HEK293T (cell line): ENCODE measurements around the gene FBXO10.

Experiments used
- ELF4 ChIP-seq: fragments of 450-650 bp; IDR thresholded peaks from 2 replicates; pipeline ENCODE4 v1.6.1; 2017; ENCODE audit warnings: antibody characterized with exemption
- FOXM1 ChIP-seq: fragments of 450-650 bp; IDR thresholded peaks from 2 replicates; pipeline ENCODE4 v1.6.1; 2017; ENCODE audit warnings: mild to moderate bottlenecking, borderline replicate concordance
- HDGF ChIP-seq: fragments of 450-650 bp; IDR thresholded peaks from 2 replicates; pipeline ENCODE4 v1.6.1; 2017; ENCODE audit warnings: antibody characterized with exemption, borderline replicate concordance
- LEF1 ChIP-seq: fragments of 450-650 bp; IDR thresholded peaks from 2 replicates; pipeline ENCODE4 v1.6.1; 2017; ENCODE audit warnings: mild to moderate bottlenecking, borderline replicate concordance
- PKNOX1 ChIP-seq: fragments of 450-650 bp; IDR thresholded peaks from 2 replicates; pipeline ENCODE4 v1.6.1; 2016
- SP1 ChIP-seq: fragments of 450-650 bp; IDR thresholded peaks from 2 replicates; pipeline ENCODE4 v1.6.1; 2017
- SUZ12 ChIP-seq: fragments of 450-650 bp; IDR thresholded peaks from 2 replicates; pipeline ENCODE4 v1.6.1; 2016; ENCODE audit warnings: mild to moderate bottlenecking

- TF ChIP-seq HDGF (no peak), LEF1 (no peak), ELF4 (no peak), FOXM1 (no peak), SP1 (no peak), PKNOX1 (no peak), SUZ12 (no peak)
Measured at GRCh38 chr9:37538099-37538498, 38.1 kb downstream of the FBXO10 start.
